NCI-H446 treated with DMSO at 0.1 percent for 48 hours (cell line): ENCODE data around the gene CHAMP1.
"Not testable (repeated sequence)": the region's sequence is repeated elsewhere in the genome, so short reads cannot be mapped to it uniquely, and the experiment has no call there.

Source experiments
- DNase-seq: peaks from one replicate; lab custom pipeline; 2025; lab: John Stamatoyannopoulos, UW

CHAMP1 gene

DNA sequence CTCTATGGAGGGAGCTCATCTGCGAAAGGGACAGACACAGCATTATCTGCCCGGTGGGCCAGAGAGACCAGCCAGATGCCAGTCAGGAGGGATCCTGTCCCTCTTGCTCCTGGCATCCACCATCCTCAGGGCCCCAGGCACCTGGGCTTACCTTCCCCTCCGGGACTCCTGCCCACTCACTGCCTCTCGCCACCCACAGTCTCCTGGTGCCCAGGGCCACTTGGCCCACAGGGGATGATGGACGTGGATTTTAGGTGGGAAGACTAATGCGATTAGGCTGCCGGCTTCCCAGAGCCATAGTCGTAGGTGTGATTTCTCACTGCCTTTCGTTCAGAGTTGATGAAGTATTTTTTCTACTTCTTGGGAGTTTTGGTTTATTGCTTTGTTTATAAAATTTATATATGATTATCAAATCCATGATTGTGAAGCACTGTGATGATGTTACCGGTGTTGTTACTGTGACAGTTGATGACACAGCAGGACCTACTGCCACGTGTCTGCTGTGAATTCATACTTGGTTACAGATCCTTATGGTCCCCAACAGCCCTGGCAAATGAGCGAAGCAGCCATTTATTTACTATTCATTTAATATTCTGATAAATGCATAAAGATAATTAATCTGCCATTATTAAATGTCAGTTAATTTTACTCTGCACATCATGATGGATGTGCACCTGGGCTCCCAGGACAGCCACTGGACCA is 14.5 kb upstream of the CHAMP1 start:
- DNase-seq: no peak

- DNase-seq: no peak
Observed at GRCh38 chr13:114303700-114304327, 10.5 kb upstream of the CHAMP1 start.

DNA sequence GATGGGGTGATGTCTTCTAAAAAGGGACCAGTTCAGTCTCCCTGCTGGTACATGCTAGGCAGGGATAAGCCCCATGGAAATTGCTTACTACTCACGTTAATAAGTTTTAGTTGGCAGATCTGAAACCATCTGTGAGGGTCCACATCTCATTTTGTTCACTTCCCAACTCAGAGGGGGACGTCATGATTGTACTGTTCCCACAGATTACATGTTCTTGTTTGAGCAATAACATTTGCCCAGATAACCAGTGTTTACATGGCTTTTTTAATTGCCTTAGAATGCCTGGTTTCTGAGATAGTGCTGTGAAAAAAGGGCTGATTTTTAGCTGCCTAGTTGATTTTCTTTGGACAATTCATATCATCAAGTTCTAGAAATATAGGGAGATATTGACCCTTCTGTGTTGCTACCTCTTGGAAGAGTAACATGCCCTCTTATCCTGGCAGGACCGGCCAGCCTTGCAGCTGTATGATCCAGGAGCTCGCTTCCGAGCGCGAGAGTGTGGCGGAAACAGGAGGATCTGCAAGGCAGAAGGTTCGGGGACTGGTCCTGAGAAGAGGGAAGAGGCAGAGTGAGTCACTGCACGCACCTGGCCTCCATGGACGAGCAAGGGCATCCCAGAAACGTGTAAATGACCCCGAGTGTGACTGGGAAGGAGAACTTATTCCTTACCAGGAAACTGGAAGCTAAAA is 9.8 kb upstream of the CHAMP1 start:
- DNase-seq: no peak

GRCh38 chr13:114309086-114309485 is 5.2 kb upstream of the CHAMP1 start:
- DNase-seq: no peak

DNA sequence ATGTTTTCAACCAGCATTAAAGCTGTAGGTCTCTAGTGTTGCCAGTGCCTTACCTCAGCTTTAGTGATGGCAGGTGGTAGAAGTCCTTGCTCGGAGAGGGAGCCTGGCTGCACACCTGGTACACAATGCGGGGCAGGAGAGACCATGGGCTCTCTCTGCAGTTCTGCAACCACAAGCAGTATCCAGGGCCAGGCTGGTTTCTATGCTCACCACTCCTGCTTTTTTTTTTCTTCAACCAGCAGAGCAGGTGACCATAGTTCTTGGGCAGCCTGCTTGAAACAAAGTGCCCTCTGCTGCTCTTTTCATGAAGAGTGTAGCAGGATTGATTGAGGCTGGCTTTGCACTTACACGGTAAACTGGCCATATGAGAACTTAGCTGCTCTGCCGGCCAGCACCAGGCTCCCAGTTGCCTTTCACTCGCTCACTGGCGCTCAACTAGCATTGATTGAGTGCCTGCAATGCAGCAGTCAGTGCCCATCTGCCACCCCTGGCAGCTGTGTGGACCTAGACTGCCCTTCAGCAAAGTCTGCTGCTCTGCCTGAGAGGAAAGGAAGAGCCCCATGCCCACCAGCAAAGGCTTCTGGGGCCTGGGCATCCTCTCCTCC is 4.4 kb upstream of the CHAMP1 start:
- no peak for DNase-seq

DNA sequence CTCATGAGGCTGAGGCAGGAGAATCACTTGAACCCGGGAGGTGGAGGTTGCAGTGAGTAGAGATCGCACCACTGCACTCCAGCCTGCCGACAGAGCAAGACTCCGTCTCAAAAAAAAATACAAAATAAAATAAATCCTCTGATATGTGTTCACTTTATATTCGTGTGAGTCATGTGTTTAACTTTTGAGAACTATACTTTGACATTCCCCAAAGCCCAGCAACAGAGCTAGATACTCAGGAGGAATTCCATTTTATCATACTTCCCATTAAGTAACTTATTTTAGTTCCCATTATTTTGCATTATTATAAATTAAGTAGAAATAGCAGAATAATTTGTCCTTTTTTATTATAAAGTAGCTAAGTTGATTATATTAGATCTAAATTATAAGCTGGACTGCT is 3.3 kb upstream of the CHAMP1 start:
- no peak for DNase-seq

DNA sequence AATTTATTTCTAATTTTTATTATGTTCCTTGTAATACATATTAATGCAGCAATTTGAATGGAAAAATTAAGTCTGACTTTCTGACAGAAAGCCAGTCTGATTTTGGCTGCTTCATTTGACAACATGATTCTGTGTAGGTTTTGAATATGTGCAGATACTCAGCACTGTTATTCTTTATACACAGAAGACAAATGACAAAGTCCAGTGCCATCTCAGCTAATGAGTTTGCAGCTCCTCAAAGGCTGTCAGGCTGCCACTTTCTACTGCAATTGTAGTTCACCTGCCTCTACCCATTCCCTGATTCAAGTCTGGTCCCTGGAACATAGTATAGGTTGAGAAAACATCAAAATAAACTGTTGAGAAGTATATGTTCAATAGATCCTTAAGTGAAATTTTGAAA is 2.9 kb upstream of the CHAMP1 start:
- no peak for DNase-seq

DNA sequence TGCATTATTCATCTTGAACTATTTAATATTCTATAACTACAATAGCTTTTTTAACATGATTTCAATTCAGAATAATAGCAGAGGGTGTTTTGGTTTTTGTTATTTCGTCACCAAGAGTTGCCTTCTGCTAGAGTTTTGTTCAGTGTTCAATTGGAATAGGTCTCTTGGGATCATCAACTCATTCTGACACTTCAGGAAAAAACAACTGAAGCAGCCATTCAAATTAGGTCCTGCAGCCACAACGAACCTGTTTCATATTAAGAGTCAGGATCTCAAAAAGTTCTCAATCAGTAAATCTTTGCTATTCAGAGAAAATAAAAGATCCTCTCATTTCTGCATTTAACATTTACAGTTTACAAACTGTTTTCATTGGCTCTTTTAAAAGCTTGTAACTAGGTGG is 2.4 kb upstream of the CHAMP1 start:
- DNase-seq: no peak

GRCh38 chr13:114313061-114313860 is 1.0 kb upstream of the CHAMP1 start:
- DNase-seq: no peak

DNA sequence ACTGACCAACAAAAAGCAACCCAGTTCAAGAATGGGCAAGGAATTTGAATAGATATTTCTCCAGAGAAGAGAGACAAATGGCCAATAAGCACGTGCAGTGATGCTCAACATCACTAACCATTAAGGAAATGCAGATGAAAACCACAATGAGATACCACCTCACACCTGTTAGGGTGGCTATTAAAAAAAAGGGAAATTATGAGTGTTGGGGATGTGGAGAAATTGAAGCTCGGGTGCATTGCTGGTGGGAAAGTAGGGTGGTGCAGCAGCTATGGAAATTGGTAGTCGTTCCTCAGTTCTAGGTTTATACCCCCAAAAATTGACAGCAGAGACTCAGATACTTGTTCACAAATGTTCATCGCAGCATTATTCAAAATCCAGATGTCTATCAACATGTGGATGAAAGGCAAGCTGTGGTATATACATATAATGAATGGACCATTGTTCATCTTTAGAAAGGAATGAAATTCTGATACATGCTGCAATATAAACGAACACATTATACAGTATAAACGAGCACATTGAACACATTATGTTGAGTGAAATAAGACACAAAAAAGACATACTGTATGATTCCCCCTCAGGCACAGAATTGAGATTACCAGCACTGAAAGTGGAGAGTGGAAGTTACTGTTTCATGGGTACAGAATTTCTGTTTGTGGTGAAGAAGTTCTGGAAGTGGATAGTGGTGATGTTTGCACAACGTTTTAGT is 927 bp downstream of the CHAMP1 start:
- no peak for DNase-seq

DNA sequence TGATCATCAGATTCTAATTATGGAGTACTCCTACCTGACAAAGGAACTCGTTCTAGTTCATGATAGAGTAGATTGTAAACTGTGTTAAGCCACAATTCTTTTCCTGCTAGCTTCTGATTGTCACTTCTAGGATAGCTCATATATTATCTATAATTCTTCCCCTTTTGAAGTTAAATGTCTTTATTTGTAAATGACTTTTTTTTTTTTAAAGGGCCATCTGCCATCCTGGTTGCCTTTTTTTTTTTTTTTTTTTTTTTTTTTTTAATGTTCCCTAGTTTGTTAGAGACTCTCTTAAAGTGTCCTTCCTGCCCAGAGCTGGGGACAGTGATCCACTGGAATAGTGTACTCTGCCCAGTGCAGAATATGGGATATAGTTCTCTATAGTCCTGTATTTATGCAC is 4.3 kb downstream of the CHAMP1 start:
- no peak for DNase-seq

DNA sequence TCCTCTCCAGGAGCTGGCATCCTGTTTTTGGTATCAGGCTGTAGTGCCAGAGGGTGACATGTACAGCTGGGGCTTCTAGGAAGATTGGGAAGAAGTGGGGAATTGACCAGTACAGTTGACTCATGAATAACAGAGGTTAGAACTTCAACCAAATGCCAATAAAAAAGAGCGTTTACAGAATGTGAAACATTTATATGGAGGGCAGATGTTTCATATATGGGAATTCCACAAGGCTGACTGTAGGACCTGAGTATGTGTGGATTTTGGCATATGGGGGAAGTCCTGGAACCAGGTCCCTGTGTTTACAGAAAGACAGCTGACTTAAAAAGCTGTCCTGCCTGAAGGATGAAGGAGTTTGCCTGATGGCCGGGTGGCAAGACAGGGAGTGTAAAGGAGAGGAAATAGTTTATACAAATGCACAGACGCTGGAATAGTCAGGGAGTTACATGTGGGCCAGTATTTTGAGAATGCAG is 5.2 kb downstream of the CHAMP1 start:
- DNase-seq: no peak

DNA sequence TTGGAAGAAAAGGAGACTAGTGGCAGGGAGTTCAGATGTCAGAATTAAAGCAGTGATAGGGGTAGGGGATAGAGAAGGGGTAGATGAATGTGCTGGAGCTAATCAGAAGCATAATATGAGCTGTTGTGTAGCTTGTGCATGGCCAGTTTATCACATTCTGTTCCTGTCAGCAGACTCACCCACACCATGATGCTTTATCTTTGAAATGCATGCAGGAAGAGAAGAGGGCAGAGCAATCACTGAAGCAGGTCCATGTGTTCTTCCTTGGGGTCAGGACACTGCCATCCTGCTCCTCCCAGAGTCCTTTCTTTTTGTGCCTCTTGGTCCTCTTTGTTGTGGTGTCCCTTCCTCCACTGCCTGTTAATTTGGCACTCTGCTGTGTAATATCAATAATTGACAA is 5.8 kb downstream of the CHAMP1 start:
- no peak for DNase-seq

DNA sequence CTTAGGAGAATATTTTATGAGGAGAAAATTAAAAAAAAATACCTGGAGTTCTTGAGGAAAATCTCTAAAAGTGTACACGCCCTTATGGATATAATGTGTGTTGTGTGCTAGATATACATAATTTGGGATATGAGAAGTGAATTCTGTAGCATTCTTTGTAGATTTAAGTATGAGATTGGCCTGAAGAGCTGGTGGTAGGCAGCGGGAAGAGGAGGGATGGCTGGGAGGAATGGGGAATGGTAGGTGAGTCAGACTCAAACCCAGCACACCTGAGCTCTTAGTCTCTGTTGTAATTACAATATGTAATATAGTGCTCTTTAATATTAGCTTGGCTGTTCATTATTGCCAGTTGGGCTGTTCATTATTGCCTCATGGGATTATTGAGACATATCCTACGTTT is 7.0 kb downstream of the CHAMP1 start:
- DNase-seq: no peak

DNA sequence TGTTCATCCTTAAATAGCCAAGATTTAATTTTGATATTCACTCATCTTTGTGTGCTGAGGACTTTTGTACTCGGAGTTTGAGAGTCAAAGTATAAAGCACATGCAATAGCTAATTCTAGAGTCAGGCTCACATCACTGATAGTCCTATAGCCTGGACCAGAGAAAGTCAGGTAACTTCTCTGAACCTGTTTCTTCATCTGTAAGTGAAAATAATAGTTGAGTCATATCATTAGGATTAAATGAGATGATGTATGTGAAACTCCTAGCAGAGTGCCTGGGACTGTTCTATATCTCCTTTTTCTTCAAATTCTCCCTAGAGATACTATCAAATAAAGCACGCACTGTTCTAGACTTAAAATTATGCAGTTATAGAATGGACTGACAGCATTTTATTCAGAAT is 9.0 kb downstream of the CHAMP1 start:
- DNase-seq: no peak

- DNase-seq: no peak
Observed at GRCh38 chr13:114324334-114324733, 10.0 kb downstream of the CHAMP1 start.

GRCh38 chr13:114325729-114326128 is 11.4 kb downstream of the CHAMP1 start:
- DNase-seq: no peak

- no peak for DNase-seq
Observed at GRCh38 chr13:114328034-114328433, 13.7 kb downstream of the CHAMP1 start.

DNA sequence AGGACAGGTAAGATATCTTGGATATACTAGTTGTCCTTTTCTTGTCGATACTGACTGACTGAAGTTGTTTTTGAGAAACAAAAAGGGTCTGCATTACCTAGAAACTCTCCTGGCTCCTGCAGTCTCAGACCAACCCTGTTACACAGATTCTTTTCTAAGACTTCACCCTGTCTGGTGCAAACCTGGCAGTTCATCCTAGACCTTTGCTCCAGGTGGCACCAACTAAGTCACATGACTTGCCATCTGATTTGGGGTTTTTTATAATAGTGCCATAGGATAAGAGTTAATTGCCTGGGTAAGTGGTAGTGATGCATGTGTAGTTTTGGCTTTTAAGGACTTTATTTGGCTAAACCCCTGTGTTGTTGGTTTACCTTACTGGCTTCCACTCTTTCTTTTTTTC is 14.3 kb downstream of the CHAMP1 start:
- DNase-seq: no peak

- no peak for DNase-seq
Observed at GRCh38 chr13:114330086-114330485, 15.8 kb downstream of the CHAMP1 start.

GRCh38 chr13:114333881-114334280 is 19.6 kb downstream of the CHAMP1 start:
- not testable (repeated sequence) for DNase-seq
